ENCODE results near the gene PDK2.
A peak's percentile ranks its signal among the peaks of the same experiment; 100 is the strongest.

The PDK2 gene

GRCh38 chr17:50052241-50052796 lies 42.8 kb upstream of the PDK2 start:
- Histone ChIP-seq H3K27me3 (ENCODE audit: control insufficient read depth, insufficient read depth, low read length) (peaks cover 23% of the 10 kb centered on the region), H3K36me3 (ENCODE audit: control insufficient read depth, low read depth, low read length) (no peaks in the 10 kb centered on the region), H3K4me1 (ENCODE audit: control insufficient read depth, low read depth, low read length) (peaks cover 22% of the 10 kb centered on the region), H3K9me3 (ENCODE audit: control insufficient read depth, low read depth, low read length) (no peaks in the 10 kb centered on the region), H3K4me3 (ENCODE audit: low read length) (no peak overlapping the region), H3K27ac (ENCODE audit: low read length) (no peak overlapping the region), H3K9ac (ENCODE audit: low read length) (no peak overlapping the region)

GRCh38 chr17:50052822-50053653 lies 42.1 kb upstream of the PDK2 start:
- Histone ChIP-seq H3K4me3 (ENCODE audit: low read length) (no peak overlapping the region), H3K4me1 (ENCODE audit: control insufficient read depth, low read depth, low read length) (peaks cover 18% of the 10 kb centered on the region), H3K9me3 (ENCODE audit: control insufficient read depth, low read depth, low read length) (no peaks in the 10 kb centered on the region), H3K27me3 (ENCODE audit: control insufficient read depth, insufficient read depth, low read length) (peaks cover 30% of the 10 kb centered on the region), H3K36me3 (ENCODE audit: control insufficient read depth, low read depth, low read length) (no peaks in the 10 kb centered on the region), H3K9ac (ENCODE audit: low read length) (no peak overlapping the region), H3K27ac (ENCODE audit: low read length) (no peak overlapping the region)

GRCh38 chr17:50053654-50053960 lies 41.5 kb upstream of the PDK2 start:
- Histone ChIP-seq H3K27me3 (ENCODE audit: control insufficient read depth, insufficient read depth, low read length) (peaks cover 36% of the 10 kb centered on the region), H3K9ac (ENCODE audit: low read length) (no peak overlapping the region), H3K27ac (ENCODE audit: low read length) (no peak overlapping the region)

GRCh38 chr17:50055055-50055425 lies 40.1 kb upstream of the PDK2 start:
- Histone ChIP-seq H3K9me3 (ENCODE audit: control insufficient read depth, low read depth, low read length) (no peaks in the 10 kb centered on the region), H3K4me1 (ENCODE audit: control insufficient read depth, low read depth, low read length) (peaks cover 18% of the 10 kb centered on the region), H3K36me3 (ENCODE audit: control insufficient read depth, low read depth, low read length) (no peaks in the 10 kb centered on the region), H3K4me3 (ENCODE audit: low read length) (peak overlapping the region; percentile 80), H3K27ac (ENCODE audit: low read length) (no peak overlapping the region), H3K9ac (ENCODE audit: low read length) (peak overlapping the region; percentile 12), H3K27me3 (ENCODE audit: control insufficient read depth, insufficient read depth, low read length) (peaks cover 39% of the 10 kb centered on the region)

More at GRCh38 chr17:50053654-50053960, 41.5 kb upstream of the PDK2 start:
- no peak overlapping the region for H3K4me3 ChIP-seq (ENCODE audit: low read length)
- peaks cover 18% of the 10 kb centered on the region for H3K4me1 ChIP-seq (ENCODE audit: control insufficient read depth, low read depth, low read length)
- H3K9me3 ChIP-seq (ENCODE audit: control insufficient read depth, low read depth, low read length), result no peaks in the 10 kb centered on the region
- no peaks in the 10 kb centered on the region for H3K36me3 ChIP-seq (ENCODE audit: control insufficient read depth, low read depth, low read length)

- Histone ChIP-seq H3K27me3 (ENCODE audit: control insufficient read depth, insufficient read depth, low read length) (peaks cover 39% of the 10 kb centered on the region), H3K4me3 (ENCODE audit: low read length) (peak within 1 kb of the TSS; percentile 80), H3K36me3 (ENCODE audit: control insufficient read depth, low read depth, low read length) (no peaks in the 10 kb centered on the region), H3K4me1 (ENCODE audit: control insufficient read depth, low read depth, low read length) (peaks cover 18% of the 10 kb centered on the region), H3K27ac (ENCODE audit: low read length) (no peak within 1 kb of the TSS), H3K9ac (ENCODE audit: low read length) (peak within 1 kb of the TSS; percentile 12), H3K9me3 (ENCODE audit: control insufficient read depth, low read depth, low read length) (no peaks in the 10 kb centered on the region)
These were observed 39.5 kb upstream of the PDK2 start, which contains the start of gene ITGA3 for GRCh38 chr17:50055426-50056216. Gene ITGA3 (plus strand): TSS chr17:50056110. CDS start chr17:50056440, 330 bp downstream.

GRCh38 chr17:50056217-50056960 lies 38.8 kb upstream of the PDK2 start:
- H3K9me3 ChIP-seq (ENCODE audit: control insufficient read depth, low read depth, low read length), result no peaks in the 10 kb centered on the region

GRCh38 chr17:50056961-50057330 lies 38.2 kb upstream of the PDK2 start:
- Histone ChIP-seq H3K4me3 (ENCODE audit: low read length) (peak overlapping the region; percentile 80), H3K27me3 (ENCODE audit: control insufficient read depth, insufficient read depth, low read length) (peaks cover 39% of the 10 kb centered on the region), H3K36me3 (ENCODE audit: control insufficient read depth, low read depth, low read length) (no peaks in the 10 kb centered on the region), H3K9ac (ENCODE audit: low read length) (no peak overlapping the region), H3K27ac (ENCODE audit: low read length) (no peak overlapping the region), H3K9me3 (ENCODE audit: control insufficient read depth, low read depth, low read length) (no peaks in the 10 kb centered on the region), H3K4me1 (ENCODE audit: control insufficient read depth, low read depth, low read length) (peaks cover 10% of the 10 kb centered on the region)

More at GRCh38 chr17:50056217-50056960, 38.8 kb upstream of the PDK2 start:
- Histone ChIP-seq H3K27me3 (ENCODE audit: control insufficient read depth, insufficient read depth, low read length) (peaks cover 39% of the 10 kb centered on the region), H3K4me3 (ENCODE audit: low read length) (peak overlapping the region; percentile 80), H3K4me1 (ENCODE audit: control insufficient read depth, low read depth, low read length) (peaks cover 15% of the 10 kb centered on the region), H3K27ac (ENCODE audit: low read length) (no peak overlapping the region), H3K36me3 (ENCODE audit: control insufficient read depth, low read depth, low read length) (no peaks in the 10 kb centered on the region), H3K9ac (ENCODE audit: low read length) (no peak overlapping the region)

GRCh38 chr17:50057521-50057991 lies 37.6 kb upstream of the PDK2 start:
- peaks cover 39% of the 10 kb centered on the region for H3K27me3 ChIP-seq (ENCODE audit: control insufficient read depth, insufficient read depth, low read length)
- no peaks in the 10 kb centered on the region for H3K9me3 ChIP-seq (ENCODE audit: control insufficient read depth, low read depth, low read length)
- H3K9ac ChIP-seq (ENCODE audit: low read length), result no peak overlapping the region
- no peak overlapping the region for H3K27ac ChIP-seq (ENCODE audit: low read length)
- H3K36me3 ChIP-seq (ENCODE audit: control insufficient read depth, low read depth, low read length), result no peaks in the 10 kb centered on the region
- H3K4me3 ChIP-seq (ENCODE audit: low read length), result no peak overlapping the region
- H3K4me1 ChIP-seq (ENCODE audit: control insufficient read depth, low read depth, low read length), result peaks cover 4% of the 10 kb centered on the region

- Histone ChIP-seq H3K27ac (ENCODE audit: low read length) (no peak overlapping the region), H3K4me1 (ENCODE audit: control insufficient read depth, low read depth, low read length) (peaks cover 3% of the 10 kb centered on the region), H3K9ac (ENCODE audit: low read length) (no peak overlapping the region), H3K9me3 (ENCODE audit: control insufficient read depth, low read depth, low read length) (no peaks in the 10 kb centered on the region), H3K4me3 (ENCODE audit: low read length) (no peak overlapping the region), H3K36me3 (ENCODE audit: control insufficient read depth, low read depth, low read length) (no peaks in the 10 kb centered on the region), H3K27me3 (ENCODE audit: control insufficient read depth, insufficient read depth, low read length) (peaks cover 34% of the 10 kb centered on the region)
These were observed 36.7 kb upstream of the PDK2 start for GRCh38 chr17:50058296-50058953.

GRCh38 chr17:50059256-50059655 lies 35.9 kb upstream of the PDK2 start:
- Histone ChIP-seq H3K36me3 (ENCODE audit: control insufficient read depth, low read depth, low read length) (no peaks in the 10 kb centered on the region), H3K27ac (ENCODE audit: low read length) (no peak overlapping the region), H3K9ac (ENCODE audit: low read length) (no peak overlapping the region), H3K4me3 (ENCODE audit: low read length) (no peak overlapping the region), H3K27me3 (ENCODE audit: control insufficient read depth, insufficient read depth, low read length) (peaks cover 26% of the 10 kb centered on the region), H3K9me3 (ENCODE audit: control insufficient read depth, low read depth, low read length) (no peaks in the 10 kb centered on the region), H3K4me1 (ENCODE audit: control insufficient read depth, low read depth, low read length) (peaks cover 3% of the 10 kb centered on the region)
